OCI-LY7 (cell line): ENCODE data around the gene RIMS3.

Experiments used
- EZH2phosphoT487 ChIP-seq: fragments of 200-600 bp; sonication (generic); IDR thresholded peaks from 2 replicates; pipeline ENCODE4 v1.6.1; 2018; ENCODE audit warnings: low read depth, borderline replicate concordance, mild to moderate bottlenecking, mixed run types, antibody characterized with exemption, low read length, moderate library complexity, mixed read lengths
- TF ChIP-seq, protein P1 (sequence below): fragments of 200-600 bp; sonication (generic); conservative IDR thresholded peaks from 2 replicates; pipeline ENCODE4 v1.5.1; 2014; ENCODE audit warnings: mild to moderate bottlenecking, antibody characterized with exemption, low read length, moderate library complexity, mixed read lengths

- TF ChIP-seq, protein P1, sequence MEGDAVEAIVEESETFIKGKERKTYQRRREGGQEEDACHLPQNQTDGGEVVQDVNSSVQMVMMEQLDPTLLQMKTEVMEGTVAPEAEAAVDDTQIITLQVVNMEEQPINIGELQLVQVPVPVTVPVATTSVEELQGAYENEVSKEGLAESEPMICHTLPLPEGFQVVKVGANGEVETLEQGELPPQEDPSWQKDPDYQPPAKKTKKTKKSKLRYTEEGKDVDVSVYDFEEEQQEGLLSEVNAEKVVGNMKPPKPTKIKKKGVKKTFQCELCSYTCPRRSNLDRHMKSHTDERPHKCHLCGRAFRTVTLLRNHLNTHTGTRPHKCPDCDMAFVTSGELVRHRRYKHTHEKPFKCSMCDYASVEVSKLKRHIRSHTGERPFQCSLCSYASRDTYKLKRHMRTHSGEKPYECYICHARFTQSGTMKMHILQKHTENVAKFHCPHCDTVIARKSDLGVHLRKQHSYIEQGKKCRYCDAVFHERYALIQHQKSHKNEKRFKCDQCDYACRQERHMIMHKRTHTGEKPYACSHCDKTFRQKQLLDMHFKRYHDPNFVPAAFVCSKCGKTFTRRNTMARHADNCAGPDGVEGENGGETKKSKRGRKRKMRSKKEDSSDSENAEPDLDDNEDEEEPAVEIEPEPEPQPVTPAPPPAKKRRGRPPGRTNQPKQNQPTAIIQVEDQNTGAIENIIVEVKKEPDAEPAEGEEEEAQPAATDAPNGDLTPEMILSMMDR = no peak
- TF ChIP-seq EZH2phosphoT487 = no peak
These were observed 5.9 kb downstream of the RIMS3 start for GRCh38 chr1:40659649-40659947.
